WTC11 (cell line): Measurements from ENCODE around the gene AKAP13.

Experiments
- ATF1 ChIP-seq: sonication (generic); formaldehyde crosslinking; IDR thresholded peaks from 2 replicates; pipeline ENCODE4 v1.8.1; 2023; ENCODE audit warnings: mild to moderate bottlenecking, moderate library complexity, missing genetic modification reagents
- FOXK1 ChIP-seq: sonication (generic); formaldehyde crosslinking; IDR thresholded peaks from 2 replicates; pipeline ENCODE4 v1.8.0; 2022; ENCODE audit warnings: mild to moderate bottlenecking, moderate library complexity, missing genetic modification reagents
- JUN ChIP-seq: sonication (generic); formaldehyde crosslinking; IDR thresholded peaks from 2 replicates; pipeline ENCODE4 v1.8.0; 2023; ENCODE audit warnings: mild to moderate bottlenecking, missing genetic modification reagents
- NFE2L1 ChIP-seq: sonication (generic); formaldehyde crosslinking; IDR thresholded peaks from 2 replicates; pipeline ENCODE4 v1.8.1; 2023; ENCODE audit warnings: missing genetic modification reagents
- NR2C2 ChIP-seq: sonication (generic); formaldehyde crosslinking; IDR thresholded peaks from 2 replicates; pipeline ENCODE4 v1.8.0; 2022; ENCODE audit warnings: mild to moderate bottlenecking, missing genetic modification reagents
- RELA ChIP-seq: sonication (generic); formaldehyde crosslinking; IDR thresholded peaks from 2 replicates; pipeline ENCODE4 v1.8.1; 2022; ENCODE audit warnings: missing genetic modification reagents, mild to moderate bottlenecking, borderline replicate concordance
- SP1 ChIP-seq: sonication (generic); formaldehyde crosslinking; conservative IDR thresholded peaks from 2 replicates; pipeline ENCODE4 v1.8.1; 2022; ENCODE audit warnings: missing genetic modification reagents
- TCF7 ChIP-seq: sonication (generic); formaldehyde crosslinking; IDR thresholded peaks from 2 replicates; pipeline ENCODE4 v1.8.0; 2022; ENCODE audit warnings: mild to moderate bottlenecking, low read depth, missing genetic modification reagents, moderate library complexity
- TEAD4 ChIP-seq: sonication (generic); formaldehyde crosslinking; IDR thresholded peaks from 2 replicates; pipeline ENCODE4 v1.8.0; 2022; ENCODE audit warnings: mild to moderate bottlenecking, missing genetic modification reagents
- TP53 ChIP-seq: sonication (generic); formaldehyde crosslinking; IDR thresholded peaks from 2 replicates; pipeline ENCODE4 v1.8.1; 2023; ENCODE audit warnings: mild to moderate bottlenecking, missing genetic modification reagents
- TF ChIP-seq, protein P1 (sequence below): fragments of 200-600 bp; IDR thresholded peaks from 2 replicates; pipeline ENCODE4 v1.8.0; 2022; ENCODE audit warnings: antibody characterized with exemption
- TF ChIP-seq, protein P2 (sequence below): sonication (generic); formaldehyde crosslinking; IDR thresholded peaks from 2 replicates; pipeline ENCODE4 v1.8.0; 2022; ENCODE audit warnings: mild to moderate bottlenecking, missing genetic modification reagents
- TF ChIP-seq, protein P3 (sequence below): sonication (generic); formaldehyde crosslinking; IDR thresholded peaks from 2 replicates; pipeline ENCODE4 v1.8.0; 2022; ENCODE audit warnings: mild to moderate bottlenecking, missing genetic modification reagents
- TF ChIP-seq, protein P4 (sequence below): sonication (generic); formaldehyde crosslinking; IDR thresholded peaks from 2 replicates; pipeline ENCODE4 v1.8.0; 2023; ENCODE audit warnings: mild to moderate bottlenecking, missing genetic modification reagents

DNA sequence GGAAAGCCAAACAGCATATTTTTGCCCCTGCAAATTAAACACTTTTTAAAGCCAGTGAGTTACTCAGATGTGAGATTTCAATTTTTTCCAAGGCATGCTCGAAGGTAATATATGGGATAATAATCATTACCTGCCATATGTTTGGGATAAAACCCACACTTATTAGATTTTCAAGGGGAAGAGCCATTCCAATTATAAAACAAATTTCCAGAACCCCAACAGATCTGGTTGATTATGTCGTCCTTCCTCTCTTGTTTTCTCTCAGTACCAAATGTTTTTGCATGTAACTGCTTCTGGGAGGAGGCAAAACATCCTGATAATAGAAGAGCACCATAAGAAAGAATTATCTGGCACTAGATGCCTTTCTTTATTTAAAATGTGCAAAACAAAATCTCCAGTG lies 115.1 kb downstream of the AKAP13 start:
- TF ChIP-seq, protein P1, sequence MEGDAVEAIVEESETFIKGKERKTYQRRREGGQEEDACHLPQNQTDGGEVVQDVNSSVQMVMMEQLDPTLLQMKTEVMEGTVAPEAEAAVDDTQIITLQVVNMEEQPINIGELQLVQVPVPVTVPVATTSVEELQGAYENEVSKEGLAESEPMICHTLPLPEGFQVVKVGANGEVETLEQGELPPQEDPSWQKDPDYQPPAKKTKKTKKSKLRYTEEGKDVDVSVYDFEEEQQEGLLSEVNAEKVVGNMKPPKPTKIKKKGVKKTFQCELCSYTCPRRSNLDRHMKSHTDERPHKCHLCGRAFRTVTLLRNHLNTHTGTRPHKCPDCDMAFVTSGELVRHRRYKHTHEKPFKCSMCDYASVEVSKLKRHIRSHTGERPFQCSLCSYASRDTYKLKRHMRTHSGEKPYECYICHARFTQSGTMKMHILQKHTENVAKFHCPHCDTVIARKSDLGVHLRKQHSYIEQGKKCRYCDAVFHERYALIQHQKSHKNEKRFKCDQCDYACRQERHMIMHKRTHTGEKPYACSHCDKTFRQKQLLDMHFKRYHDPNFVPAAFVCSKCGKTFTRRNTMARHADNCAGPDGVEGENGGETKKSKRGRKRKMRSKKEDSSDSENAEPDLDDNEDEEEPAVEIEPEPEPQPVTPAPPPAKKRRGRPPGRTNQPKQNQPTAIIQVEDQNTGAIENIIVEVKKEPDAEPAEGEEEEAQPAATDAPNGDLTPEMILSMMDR = no peak
- no peak for TF ChIP-seq FOXK1 (CRISPR knock-in tag)
- no peak for TF ChIP-seq NFE2L1
- TF ChIP-seq TP53 = no peak
- no peak for TF ChIP-seq SP1 (CRISPR knock-in tag)
- TF ChIP-seq, protein P2, sequence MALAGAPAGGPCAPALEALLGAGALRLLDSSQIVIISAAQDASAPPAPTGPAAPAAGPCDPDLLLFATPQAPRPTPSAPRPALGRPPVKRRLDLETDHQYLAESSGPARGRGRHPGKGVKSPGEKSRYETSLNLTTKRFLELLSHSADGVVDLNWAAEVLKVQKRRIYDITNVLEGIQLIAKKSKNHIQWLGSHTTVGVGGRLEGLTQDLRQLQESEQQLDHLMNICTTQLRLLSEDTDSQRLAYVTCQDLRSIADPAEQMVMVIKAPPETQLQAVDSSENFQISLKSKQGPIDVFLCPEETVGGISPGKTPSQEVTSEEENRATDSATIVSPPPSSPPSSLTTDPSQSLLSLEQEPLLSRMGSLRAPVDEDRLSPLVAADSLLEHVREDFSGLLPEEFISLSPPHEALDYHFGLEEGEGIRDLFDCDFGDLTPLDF (CRISPR knock-in tag) = no peak
- no peak for TF ChIP-seq TEAD4 (CRISPR knock-in tag)
- no peak for TF ChIP-seq ATF1 (CRISPR knock-in tag)
- TF ChIP-seq, protein P3, sequence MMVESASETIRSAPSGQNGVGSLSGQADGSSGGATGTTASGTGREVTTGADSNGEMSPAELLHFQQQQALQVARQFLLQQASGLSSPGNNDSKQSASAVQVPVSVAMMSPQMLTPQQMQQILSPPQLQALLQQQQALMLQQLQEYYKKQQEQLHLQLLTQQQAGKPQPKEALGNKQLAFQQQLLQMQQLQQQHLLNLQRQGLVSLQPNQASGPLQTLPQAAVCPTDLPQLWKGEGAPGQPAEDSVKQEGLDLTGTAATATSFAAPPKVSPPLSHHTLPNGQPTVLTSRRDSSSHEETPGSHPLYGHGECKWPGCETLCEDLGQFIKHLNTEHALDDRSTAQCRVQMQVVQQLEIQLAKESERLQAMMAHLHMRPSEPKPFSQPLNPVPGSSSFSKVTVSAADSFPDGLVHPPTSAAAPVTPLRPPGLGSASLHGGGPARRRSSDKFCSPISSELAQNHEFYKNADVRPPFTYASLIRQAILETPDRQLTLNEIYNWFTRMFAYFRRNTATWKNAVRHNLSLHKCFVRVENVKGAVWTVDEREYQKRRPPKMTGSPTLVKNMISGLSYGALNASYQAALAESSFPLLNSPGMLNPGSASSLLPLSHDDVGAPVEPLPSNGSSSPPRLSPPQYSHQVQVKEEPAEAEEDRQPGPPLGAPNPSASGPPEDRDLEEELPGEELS (CRISPR knock-in tag) = no peak
- TF ChIP-seq JUN (CRISPR knock-in tag) = no peak
- no peak for TF ChIP-seq RELA (CRISPR knock-in tag)
- no peak for TF ChIP-seq NR2C2 (CRISPR knock-in tag)
- no peak for TF ChIP-seq TCF7 (CRISPR knock-in tag)
- TF ChIP-seq, protein P4, sequence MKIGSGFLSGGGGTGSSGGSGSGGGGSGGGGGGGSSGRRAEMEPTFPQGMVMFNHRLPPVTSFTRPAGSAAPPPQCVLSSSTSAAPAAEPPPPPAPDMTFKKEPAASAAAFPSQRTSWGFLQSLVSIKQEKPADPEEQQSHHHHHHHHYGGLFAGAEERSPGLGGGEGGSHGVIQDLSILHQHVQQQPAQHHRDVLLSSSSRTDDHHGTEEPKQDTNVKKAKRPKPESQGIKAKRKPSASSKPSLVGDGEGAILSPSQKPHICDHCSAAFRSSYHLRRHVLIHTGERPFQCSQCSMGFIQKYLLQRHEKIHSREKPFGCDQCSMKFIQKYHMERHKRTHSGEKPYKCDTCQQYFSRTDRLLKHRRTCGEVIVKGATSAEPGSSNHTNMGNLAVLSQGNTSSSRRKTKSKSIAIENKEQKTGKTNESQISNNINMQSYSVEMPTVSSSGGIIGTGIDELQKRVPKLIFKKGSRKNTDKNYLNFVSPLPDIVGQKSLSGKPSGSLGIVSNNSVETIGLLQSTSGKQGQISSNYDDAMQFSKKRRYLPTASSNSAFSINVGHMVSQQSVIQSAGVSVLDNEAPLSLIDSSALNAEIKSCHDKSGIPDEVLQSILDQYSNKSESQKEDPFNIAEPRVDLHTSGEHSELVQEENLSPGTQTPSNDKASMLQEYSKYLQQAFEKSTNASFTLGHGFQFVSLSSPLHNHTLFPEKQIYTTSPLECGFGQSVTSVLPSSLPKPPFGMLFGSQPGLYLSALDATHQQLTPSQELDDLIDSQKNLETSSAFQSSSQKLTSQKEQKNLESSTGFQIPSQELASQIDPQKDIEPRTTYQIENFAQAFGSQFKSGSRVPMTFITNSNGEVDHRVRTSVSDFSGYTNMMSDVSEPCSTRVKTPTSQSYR (CRISPR knock-in tag) = no peak
